ENCODE data around the gene KAT6B.
"Not testable (repeated sequence)": the region's sequence is repeated elsewhere in the genome, so short reads cannot be mapped to it uniquely, and the experiment has no call there.

KAT6B gene

GRCh38 chr10:74890460-74890859, 64.1 kb downstream of the KAT6B start:
- no peak for DNase-seq (ENCODE audit: low read depth in 2 of 2)

- DNase-seq (ENCODE audit: low read depth in 2 of 2), result no peak
These were observed 64.7 kb downstream of the KAT6B start for GRCh38 chr10:74891053-74891452.

DNA sequence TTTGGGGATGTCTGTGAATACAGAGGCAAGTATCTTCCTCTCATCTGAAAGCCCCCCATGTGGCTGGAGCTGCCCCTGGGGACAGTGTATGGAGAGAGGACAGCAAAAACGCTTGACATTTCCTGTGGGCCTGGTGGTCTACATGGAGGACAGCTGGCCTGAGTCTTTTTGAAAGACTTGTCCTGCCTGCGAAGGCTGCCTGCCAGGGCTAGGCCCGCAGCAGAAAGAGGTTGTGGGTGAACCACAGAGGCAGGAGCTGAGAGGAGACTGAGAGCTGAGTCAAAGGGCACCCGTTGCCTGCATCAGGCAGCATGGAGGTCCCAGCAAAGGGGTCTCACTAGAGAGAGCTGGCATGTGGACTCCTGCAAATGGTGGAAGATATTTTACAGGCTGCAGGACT, 66.4 kb downstream of the KAT6B start:
- DNase-seq (ENCODE audit: low read depth in 2 of 2), result no peak

DNA sequence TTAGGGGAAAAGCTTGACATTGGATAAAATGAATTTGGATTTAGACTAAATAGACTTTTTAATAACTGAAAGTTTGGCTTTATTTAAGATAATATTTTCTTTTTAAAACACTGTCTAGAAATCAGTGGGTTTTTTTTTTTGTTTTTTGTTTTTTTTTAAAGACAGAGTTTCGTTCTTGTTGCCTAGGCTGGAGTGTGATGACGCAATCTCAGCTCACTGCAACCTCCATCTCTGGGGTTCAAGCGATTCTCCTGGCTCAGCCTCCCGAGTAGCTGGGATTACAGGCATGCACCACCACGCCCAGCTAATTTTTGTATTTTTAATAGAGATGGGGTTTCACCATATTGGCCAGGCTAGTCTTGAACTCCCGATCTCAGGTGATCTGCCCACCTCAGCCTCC, 66.9 kb downstream of the KAT6B start:
- not testable (repeated sequence) for DNase-seq (ENCODE audit: low read depth in 2 of 2)

DNA sequence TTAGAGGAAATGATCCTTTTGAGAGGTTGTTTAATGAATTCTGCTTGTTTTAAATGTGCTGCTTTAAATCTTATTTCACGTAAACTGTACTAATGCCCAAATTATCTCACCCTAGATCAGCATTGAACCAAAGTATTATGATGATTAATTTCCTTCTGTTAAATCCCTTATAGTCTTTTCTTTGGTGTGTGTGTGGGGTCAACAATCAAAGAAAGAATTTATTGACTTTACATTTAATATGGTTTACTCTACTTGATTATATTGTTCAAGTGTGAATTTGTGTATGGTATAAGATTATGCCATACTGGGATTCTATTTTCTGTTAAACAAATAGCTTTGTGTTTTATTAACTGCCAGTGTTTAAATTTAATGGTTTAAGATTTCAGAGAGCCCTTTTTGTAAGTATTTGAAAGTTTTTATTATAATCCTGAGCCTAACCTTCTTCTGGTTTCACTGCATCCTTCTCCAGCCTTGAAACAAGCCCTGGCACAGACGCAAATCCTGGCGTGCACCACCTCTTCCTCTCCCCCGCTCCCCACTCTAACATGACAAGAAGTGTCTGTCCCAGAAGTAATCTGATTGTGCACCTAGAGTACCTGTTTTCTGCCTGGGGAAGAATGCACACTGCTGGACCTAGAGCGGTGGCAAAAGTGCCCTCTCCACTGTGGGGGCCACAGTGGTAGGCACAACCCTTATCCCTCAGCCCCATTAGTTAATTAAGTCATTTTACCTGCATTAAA, 70.6 kb downstream of the KAT6B start:
- no peak for DNase-seq (ENCODE audit: low read depth in 2 of 2)

GRCh38 chr10:74898201-74898976, 72.0 kb downstream of the KAT6B start:
- DNase-seq (ENCODE audit: low read depth in 2 of 2), result no peak

DNA sequence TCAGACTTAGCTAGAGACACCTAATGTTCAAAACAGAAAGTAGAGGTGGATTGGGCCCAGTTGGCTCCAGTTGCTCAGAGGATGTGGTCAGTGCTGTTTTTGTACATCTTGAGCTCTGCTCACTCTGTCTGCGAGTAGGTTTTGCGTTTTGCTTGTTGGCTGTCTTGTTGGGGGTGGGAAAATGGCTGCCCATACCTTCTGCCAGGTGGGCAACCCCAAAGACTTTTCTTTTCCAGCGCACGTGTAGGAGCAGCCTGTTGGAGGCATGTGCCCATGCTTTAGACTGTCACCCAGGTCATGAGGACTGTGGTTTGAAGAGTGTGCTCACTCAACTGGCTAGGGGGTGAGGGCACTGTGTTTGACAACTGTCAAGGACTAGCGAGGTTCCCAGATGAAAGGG, 73.9 kb downstream of the KAT6B start:
- no peak for DNase-seq (ENCODE audit: low read depth in 2 of 2)

- DNase-seq (ENCODE audit: low read depth in 2 of 2), result no peak
These were observed 74.9 kb downstream of the KAT6B start for GRCh38 chr10:74901301-74901700.

DNA sequence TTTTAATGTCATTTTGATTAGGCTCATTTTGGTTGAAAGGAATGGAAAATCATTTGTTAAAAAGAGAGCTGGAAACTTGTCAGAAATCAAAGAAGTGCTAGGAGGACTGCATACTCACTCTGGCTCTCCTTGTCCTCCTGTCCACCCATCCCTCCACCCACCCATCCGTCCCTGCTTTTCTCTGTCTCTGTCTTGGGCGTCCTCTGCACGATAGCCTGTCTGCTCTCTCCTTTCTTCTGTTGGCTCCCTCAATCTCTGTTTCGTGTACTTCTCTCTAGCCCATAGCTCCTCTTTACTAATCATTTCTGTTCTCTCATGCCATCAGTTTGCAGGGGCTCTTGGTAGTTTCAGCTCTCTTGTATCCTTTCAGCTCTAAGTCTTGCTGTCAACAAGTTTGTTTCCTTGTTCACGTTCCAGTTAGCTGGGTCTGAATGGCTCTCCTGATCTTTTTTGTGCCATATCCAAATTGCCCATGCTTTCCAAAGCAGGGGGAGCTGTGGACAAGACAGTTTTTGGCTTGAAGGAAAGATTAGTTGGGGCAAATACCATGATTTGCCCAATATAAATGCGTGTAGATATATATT, 75.6 kb downstream of the KAT6B start:
- DNase-seq (ENCODE audit: low read depth in 2 of 2), result no peak

GRCh38 chr10:74903491-74903890, 77.1 kb downstream of the KAT6B start:
- DNase-seq (ENCODE audit: low read depth in 2 of 2), result no peak

GRCh38 chr10:74906611-74907198, 80.3 kb downstream of the KAT6B start:
- DNase-seq (ENCODE audit: low read depth in 2 of 2), result no peak

GRCh38 chr10:74909670-74910069, 83.3 kb downstream of the KAT6B start:
- no peak for DNase-seq (ENCODE audit: low read depth in 2 of 2)

DNA sequence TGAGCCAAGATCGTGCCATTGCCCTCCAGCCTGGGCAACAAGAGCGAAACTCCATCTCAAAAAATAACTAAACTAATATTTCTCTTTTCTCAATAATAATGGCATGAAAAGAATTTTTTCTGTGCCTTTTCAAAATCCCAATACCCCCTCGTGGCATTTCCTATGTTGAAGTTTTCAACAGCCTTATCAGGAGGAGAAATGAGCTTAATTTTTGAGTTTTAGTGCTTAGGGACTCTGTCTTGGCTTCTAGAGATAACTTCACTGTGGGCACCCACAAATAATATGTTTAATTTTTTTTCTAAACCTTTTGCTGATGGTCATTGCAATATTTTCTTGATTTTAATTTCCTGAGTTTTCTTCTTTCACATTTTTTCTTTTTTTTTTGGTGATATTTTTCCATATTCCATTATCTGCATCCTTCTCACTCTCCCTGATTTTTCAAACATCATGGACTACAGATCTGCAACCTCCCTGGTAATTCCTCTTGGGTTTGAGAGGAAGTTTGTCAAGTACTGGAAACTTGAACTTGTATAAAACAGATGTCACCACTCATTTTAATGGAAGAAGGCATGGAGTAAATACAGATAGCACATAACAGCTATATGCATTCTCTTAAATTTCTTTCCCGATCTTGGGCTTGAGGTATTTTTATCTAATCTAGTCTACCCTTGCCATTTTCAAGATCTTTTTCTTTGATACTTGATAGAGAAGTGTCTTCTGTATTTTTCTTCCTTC, 84.0 kb downstream of the KAT6B start:
- DNase-seq (ENCODE audit: low read depth in 2 of 2), result no peak

DNA sequence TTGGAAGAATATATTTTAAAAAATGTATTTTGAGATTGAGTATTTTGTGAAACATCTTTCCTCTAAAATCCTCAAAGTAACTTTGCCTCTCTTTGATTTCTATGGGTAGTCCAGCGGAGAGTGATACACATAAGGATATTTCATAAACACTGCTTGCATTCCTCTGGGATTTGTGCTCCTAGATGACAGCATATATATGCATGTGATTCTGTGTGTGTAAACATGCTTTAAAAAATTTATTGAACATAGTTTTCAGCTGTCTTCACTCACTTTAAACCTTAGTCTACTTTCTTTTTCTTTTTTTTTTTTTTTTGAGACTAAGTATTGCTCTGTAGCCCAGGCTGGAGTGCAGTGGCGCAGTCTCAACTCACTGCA, 84.6 kb downstream of the KAT6B start:
- DNase-seq (ENCODE audit: low read depth in 2 of 2), result no peak

DNA sequence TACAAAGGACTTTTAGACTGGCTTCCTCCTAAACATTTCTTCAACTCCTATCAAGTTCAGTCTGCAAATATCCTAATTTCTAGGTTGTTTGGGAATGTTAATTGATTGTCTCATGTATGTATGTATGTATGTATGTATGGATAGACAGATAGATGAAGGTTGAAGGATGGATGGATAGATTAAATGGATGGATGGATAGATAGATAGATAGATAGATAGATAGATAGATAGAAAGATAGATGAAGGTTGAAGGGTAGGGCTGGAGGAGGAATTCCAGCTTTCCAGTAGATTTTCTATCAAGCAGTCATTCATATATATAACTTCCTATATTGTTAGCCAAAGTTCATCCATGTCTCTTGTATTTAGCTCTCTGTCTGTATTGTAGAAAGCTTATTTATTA, 85.8 kb downstream of the KAT6B start:
- no peak for DNase-seq (ENCODE audit: low read depth in 2 of 2)

GRCh38 chr10:74912682-74913081, 86.3 kb downstream of the KAT6B start:
- no peak for DNase-seq (ENCODE audit: low read depth in 2 of 2)

DNA sequence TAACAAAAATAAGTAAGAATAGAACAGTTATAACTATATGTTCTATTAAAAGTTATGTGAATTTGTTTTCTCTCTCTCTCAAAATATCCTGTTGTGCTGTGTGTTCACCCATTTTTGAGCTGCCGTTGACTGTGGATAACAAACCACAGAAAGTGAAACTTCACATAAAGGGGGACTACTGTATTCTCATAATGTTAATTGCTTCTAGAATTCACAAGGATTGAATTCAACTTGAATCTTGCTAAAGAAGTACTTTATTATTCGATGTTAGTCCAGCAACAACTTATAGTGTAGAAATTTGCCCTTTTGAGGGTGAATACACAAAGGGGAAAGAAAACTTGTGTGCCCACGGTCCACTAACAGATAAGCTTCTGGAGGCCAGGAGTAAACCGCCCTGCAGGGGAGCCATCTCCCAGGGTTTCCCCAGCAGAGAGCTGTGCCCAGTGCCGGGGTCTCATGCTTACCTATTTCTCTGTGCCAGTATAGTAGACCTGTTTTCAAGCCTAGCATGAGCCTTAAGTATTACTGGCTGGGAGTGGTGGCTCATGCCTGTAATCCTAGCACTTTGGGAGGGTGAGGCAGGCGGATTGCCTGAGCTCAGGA, 87.1 kb downstream of the KAT6B start:
- no peak for DNase-seq (ENCODE audit: low read depth in 2 of 2)

GRCh38 chr10:74916283-74916682, 89.9 kb downstream of the KAT6B start:
- no peak for DNase-seq (ENCODE audit: low read depth in 2 of 2)

DNA sequence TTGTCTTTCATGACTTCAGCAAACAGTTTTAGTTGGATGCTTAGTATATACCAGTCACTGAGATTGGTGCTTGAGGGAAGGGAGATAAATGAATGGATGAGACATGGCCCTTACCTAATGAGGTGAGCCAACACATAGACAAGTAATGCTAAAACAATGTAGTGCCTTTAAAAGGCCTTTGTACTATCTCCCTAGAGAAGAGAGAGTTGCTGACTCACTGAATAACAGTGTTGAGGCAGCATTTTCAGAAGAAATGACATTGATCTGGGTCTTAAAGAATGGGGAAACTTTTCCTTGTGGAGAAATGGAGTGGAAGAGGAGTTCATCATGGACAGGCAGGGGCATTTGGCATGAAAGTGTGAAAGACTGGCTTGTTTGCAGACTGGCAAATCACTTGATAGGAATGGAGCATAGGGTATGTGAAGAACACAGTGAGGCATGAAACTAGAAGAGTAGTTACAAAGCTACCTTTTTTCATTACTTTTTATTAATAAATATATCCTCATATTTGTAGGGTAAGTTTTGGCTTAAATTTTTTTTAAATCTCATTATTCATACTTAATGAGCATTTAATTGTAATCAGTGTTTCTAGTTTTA, 91.2 kb downstream of the KAT6B start:
- DNase-seq (ENCODE audit: low read depth in 2 of 2), result peak; percentile 34 to 46

GRCh38 chr10:74919671-74920070, 93.3 kb downstream of the KAT6B start:
- no peak for DNase-seq (ENCODE audit: low read depth in 2 of 2)

- not testable (repeated sequence) for DNase-seq (ENCODE audit: low read depth in 2 of 2)
These were observed 94.7 kb downstream of the KAT6B start for GRCh38 chr10:74921070-74921469.

All from fibroblast of skin of left biceps (primary cell).